Lung (tissue), 12 donors: ENCODE results near the gene NOTCH4. TPM values are rescaled to one million over a fixed set of nuclear protein-coding genes. Genes with fewer than 3 reads are reported as not detected.

Source experiments
- ATAC-seq: fragments of 200-7000 bp; cut with Tn5 transposase; one replicate; pipeline ENCODE4 v1.9.1; 2020; ENCODE audit warnings: moderate number of reproducible peaks; ENCODE audit not compliant: insufficient read depth, low FRiP score
- DNase-seq, 3 donors: peaks; one replicate each; pipeline ENCODE4 v3.0.0-alpha.2; 2013 to 2017
- H3K27ac ChIP-seq, 2 donors: one replicate each; pipeline ENCODE4 v1.5.1; 2013; ENCODE audit warnings: mild to moderate bottlenecking in 2 of 2, moderate library complexity in 2 of 2, control low read depth in 1 of 2, inconsistent platforms in 1 of 2, low read depth in 1 of 2, low read length in 1 of 2
- H3K27me3 ChIP-seq, 3 donors: one replicate each; pipeline ENCODE4 v1.5.1; 2013; ENCODE audit warnings: low read length in 2 of 3; ENCODE audit not compliant: control insufficient read depth in 3 of 3, insufficient read depth in 3 of 3
- H3K36me3 ChIP-seq, 4 donors: one replicate each; pipeline ENCODE4 v1.5.1; 2013; ENCODE audit warnings: low read length in 4 of 4, mild to moderate bottlenecking in 1 of 4, moderate library complexity in 1 of 4; ENCODE audit not compliant: control insufficient read depth in 4 of 4, insufficient read depth in 4 of 4
- H3K4me1 ChIP-seq, 5 donors: one replicate each; pipeline ENCODE4 v1.5.1; 2013; ENCODE audit warnings: low read length in 5 of 5, mild to moderate bottlenecking in 2 of 5, moderate library complexity in 1 of 5; ENCODE audit not compliant: control insufficient read depth in 5 of 5, insufficient read depth in 5 of 5
- H3K4me3 ChIP-seq: one replicate; pipeline ENCODE4 v1.5.1; 2013; ENCODE audit warnings: mild to moderate bottlenecking, control low read depth, moderate library complexity
- H3K9ac ChIP-seq, 2 donors: one replicate each; pipeline ENCODE4 v1.5.1; 2013; ENCODE audit warnings: low read length in 2 of 2, control low read depth in 1 of 2; ENCODE audit not compliant: insufficient read depth in 1 of 2
- H3K9me3 ChIP-seq, 4 donors: one replicate each; pipeline ENCODE4 v1.5.1; 2013; ENCODE audit warnings: low read length in 3 of 4, mild to moderate bottlenecking in 1 of 4, moderate library complexity in 1 of 4; ENCODE audit not compliant: control insufficient read depth in 4 of 4, insufficient read depth in 3 of 4
- CTCF ChIP-seq: IDR thresholded peaks from 2 replicates; pipeline ENCODE4 v1.5.1; 2012; ENCODE audit warnings: mild to moderate bottlenecking; ENCODE audit errors: control extremely low read depth, extremely low read depth
- WGBS, 2 donors: extraction: QIAGEN DNeasy Blood & Tissue Kit; methylation state at CpG; one replicate each; pipeline ENCODE4 v1.1.7; 2013; 5-methylcytosine and 5-hydroxymethylcytosine counted together
- polyA plus RNA-seq, 2 donors: library from polyadenylated mRNA; stranded (reverse); fragments of 200-250 nt; gene quantifications; one replicate each; pipeline ENCODE4 v1.2.1, GENCODE V29; 2013
- total RNA-seq, 2 donors: library from RNA; depleted of rRNA in 1 of 2; stranded (reverse); fragments of >200 nt in 1 of 2; gene quantifications; one replicate each; pipeline ENCODE4 v1.2.1, GENCODE V29; 2014 to 2021
- donor health status: control.
- donor health status: control.
- donor health status: Bipolar disorder and iron deficiency.
- donor health status: healthy.
- donor health status: DM: yes; HTN: yes; CAD: no.

Gene NOTCH4
- total and polyA plus RNA-seq, 4 donors: 38.8 to 54.6 (median 43.2) TPM

DNA sequence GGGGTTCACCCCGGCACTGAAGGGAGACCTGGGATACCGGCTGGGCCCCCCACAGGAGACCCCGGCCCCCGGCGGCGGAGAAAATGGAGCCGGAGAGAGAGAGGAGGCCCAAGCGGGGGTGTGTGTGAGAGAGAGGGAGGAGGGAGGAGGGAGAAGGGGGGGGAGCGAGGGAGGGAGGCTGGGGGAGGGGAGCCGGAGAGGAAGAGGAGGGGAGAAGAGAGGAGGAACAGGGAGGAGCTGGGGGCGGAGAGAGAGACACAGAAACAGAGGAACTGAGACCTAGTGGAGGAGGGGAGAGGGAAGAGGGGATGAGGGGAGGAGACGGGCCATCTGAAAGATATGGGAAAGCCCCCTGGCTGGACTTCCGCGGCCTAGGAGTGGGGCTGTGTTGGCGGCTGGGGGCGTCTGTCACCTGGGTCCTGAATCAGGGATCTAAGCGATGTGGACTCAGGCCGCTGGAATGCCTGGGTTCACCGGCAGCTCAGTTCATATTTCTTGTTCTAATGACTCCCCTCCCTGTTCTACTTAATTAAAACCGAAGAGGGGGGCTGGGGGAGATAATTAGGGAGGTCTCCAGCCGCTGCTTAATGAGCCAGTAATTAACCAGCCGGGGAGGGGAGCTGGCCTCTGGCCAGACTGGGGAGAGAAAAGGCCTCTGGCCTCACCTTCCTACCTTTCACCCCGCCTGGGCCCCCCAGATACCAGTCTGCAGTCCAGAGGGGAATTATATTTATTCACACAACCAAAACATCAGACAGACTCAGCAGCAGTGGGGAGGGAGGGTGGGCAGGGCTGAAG lies 33.6 kb downstream of the NOTCH4 start, which contains the start of gene PBX2:
TSS of gene PBX2 (minus strand) at position 149 of the 798 bp plus-strand sequence. CDS start 287 bp downstream, outside the sequence.
- H3K9me3 ChIP-seq: no peaks in the 10 kb centered on the region
- H3K27ac ChIP-seq: peak within 1 kb of the TSS; percentile 88 to 97
- ATAC-seq (peak; percentile 68), DNase-seq (peak; percentile 97 to 99 (median 97))
- H3K4me3 ChIP-seq: peak within 1 kb of the TSS; percentile 60
- H3K27me3 ChIP-seq: no peaks in the 10 kb centered on the region
- TF ChIP-seq CTCF: no peak
- H3K36me3 ChIP-seq: peaks cover 0 to 15% (median 12%) of the 10 kb centered on the region in 4 donors
- peak within 1 kb of the TSS; percentile 73 to 88 for H3K9ac ChIP-seq
- peaks cover 0 to 63% (median 18%) of the 10 kb centered on the region in 5 donors for H3K4me1 ChIP-seq
- WGBS, 2 donors: 0 to 3% methylated on average over 19 to 23 of the region's 23 CpGs

GRCh38 chr6:32189742-32190053 lies 34.2 kb downstream of the NOTCH4 start:
- H3K36me3 ChIP-seq: peaks cover 0 to 15% (median 12%) of the 10 kb centered on the region in 4 donors
- ATAC-seq (no peak), DNase-seq (peak in 1 of 3 donors; percentile 24)
- no peak for TF ChIP-seq CTCF
- no peaks in the 10 kb centered on the region for H3K9me3 ChIP-seq
- H3K4me1 ChIP-seq: peaks cover 0 to 57% (median 17%) of the 10 kb centered on the region in 5 donors
- H3K4me3 ChIP-seq: peak overlapping the region; percentile 60
- WGBS, 2 donors: 2 to 6% methylated on average over 7 to 23 of the region's 23 CpGs
- no peaks in the 10 kb centered on the region for H3K27me3 ChIP-seq
- H3K27ac ChIP-seq: peak overlapping the region; percentile 69 to 97
- H3K9ac ChIP-seq: peak overlapping the region in 1 of 2 donors; percentile 73

- 1 to 2% methylated on average over 10 of the region's 10 CpGs for WGBS, 2 donors
- Histone ChIP-seq H3K4me3 (peak overlapping the region; percentile 60), H3K4me1 (peaks cover 0 to 56% (median 17%) of the 10 kb centered on the region in 5 donors), H3K27me3 (no peaks in the 10 kb centered on the region), H3K27ac (peak overlapping the region; percentile 69 to 97), H3K9me3 (no peaks in the 10 kb centered on the region), H3K9ac (peak overlapping the region; percentile 73 to 85), H3K36me3 (peaks cover 0 to 15% (median 12%) of the 10 kb centered on the region in 4 donors)
- TF ChIP-seq CTCF: no peak
- no peak for ATAC-seq
- peak in 2 of 3 donors; percentile 32 to 33 for DNase-seq
Measured at GRCh38 chr6:32189069-32189741, 34.7 kb downstream of the NOTCH4 start.
